ENCODE results near the gene ZBTB9.

Gene ZBTB9

GRCh38 chr6:33451606-33452005 is 2.8 kb upstream of the ZBTB9 start:
- H3K4me2 ChIP-seq (ENCODE audit: insufficient read depth, low read length), result no peak overlapping the region

GRCh38 chr6:33452496-33452895 is 1.9 kb upstream of the ZBTB9 start:
- ATAC-seq (ENCODE audit: insufficient read depth, low read depth), result no peak
- no peak for TF ChIP-seq EZH2 (IDR thresholded peaks at IDR 0.05; ENCODE audit: borderline replicate concordance, low read depth, low read length, severe bottlenecking)
- TF ChIP-seq, protein P1, sequence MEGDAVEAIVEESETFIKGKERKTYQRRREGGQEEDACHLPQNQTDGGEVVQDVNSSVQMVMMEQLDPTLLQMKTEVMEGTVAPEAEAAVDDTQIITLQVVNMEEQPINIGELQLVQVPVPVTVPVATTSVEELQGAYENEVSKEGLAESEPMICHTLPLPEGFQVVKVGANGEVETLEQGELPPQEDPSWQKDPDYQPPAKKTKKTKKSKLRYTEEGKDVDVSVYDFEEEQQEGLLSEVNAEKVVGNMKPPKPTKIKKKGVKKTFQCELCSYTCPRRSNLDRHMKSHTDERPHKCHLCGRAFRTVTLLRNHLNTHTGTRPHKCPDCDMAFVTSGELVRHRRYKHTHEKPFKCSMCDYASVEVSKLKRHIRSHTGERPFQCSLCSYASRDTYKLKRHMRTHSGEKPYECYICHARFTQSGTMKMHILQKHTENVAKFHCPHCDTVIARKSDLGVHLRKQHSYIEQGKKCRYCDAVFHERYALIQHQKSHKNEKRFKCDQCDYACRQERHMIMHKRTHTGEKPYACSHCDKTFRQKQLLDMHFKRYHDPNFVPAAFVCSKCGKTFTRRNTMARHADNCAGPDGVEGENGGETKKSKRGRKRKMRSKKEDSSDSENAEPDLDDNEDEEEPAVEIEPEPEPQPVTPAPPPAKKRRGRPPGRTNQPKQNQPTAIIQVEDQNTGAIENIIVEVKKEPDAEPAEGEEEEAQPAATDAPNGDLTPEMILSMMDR (IDR thresholded peaks at IDR 0.05; ENCODE audit: borderline replicate concordance, extremely low read depth, low read length, poor library complexity, severe bottlenecking), result no peak
- peaks cover 16% of the 10 kb centered on the region for H4K20me1 ChIP-seq (ENCODE audit: insufficient read depth, low read length)
- H3K9ac ChIP-seq (ENCODE audit: low read depth, low read length), result peak overlapping the region; percentile 73; the same call in 1 of the 2 replicates
- peaks cover 46% of the 10 kb centered on the region for H3K36me3 ChIP-seq (ENCODE audit: insufficient read depth, low read length)
- no peaks in the 10 kb centered on the region for H3K27me3 ChIP-seq (ENCODE audit: insufficient read depth, low read length, poor library complexity)
- peaks cover 27% of the 10 kb centered on the region for H3K79me2 ChIP-seq (ENCODE audit: insufficient read depth, low read length)
- H3K4me3 ChIP-seq (ENCODE audit: low read depth in 1 of 2, low read length in 2 of 2), result 0 out of 4 replicates have a peak overlapping the region, but pooled peaks of 1 of the 2 experiments have one; percentile 89
- no peaks in the 10 kb centered on the region for H3K9me3 ChIP-seq (ENCODE audit: insufficient read depth, low read length, severe bottlenecking)
- DNase-seq, result no peak
- no peak overlapping the region for H2AFZ ChIP-seq (ENCODE audit: low read depth, low read length)
- H3K4me1 ChIP-seq (ENCODE audit: insufficient read depth, low read length), result peaks cover 27% of the 10 kb centered on the region
- no peak overlapping the region for H3K27ac ChIP-seq (ENCODE audit: low read length)
- peak overlapping the region; percentile 99 for H3K4me2 ChIP-seq (ENCODE audit: insufficient read depth, low read length)

More at GRCh38 chr6:33451606-33452005, 2.8 kb upstream of the ZBTB9 start:
- H3K4me3 ChIP-seq (ENCODE audit: low read depth in 1 of 2, low read length in 2 of 2), result no peak overlapping the region
- no peak for DNase-seq
- peaks cover 49% of the 10 kb centered on the region for H3K36me3 ChIP-seq (ENCODE audit: insufficient read depth, low read length)
- TF ChIP-seq, protein P1 (IDR thresholded peaks at IDR 0.05; ENCODE audit: borderline replicate concordance, extremely low read depth, low read length, poor library complexity, severe bottlenecking), result no peak
- TF ChIP-seq EZH2 (IDR thresholded peaks at IDR 0.05; ENCODE audit: borderline replicate concordance, low read depth, low read length, severe bottlenecking), result no peak
- H3K79me2 ChIP-seq (ENCODE audit: insufficient read depth, low read length), result peaks cover 27% of the 10 kb centered on the region
- ATAC-seq (ENCODE audit: insufficient read depth, low read depth), result no peak
- H2AFZ ChIP-seq (ENCODE audit: low read depth, low read length), result no peak overlapping the region
- no peak overlapping the region for H3K27ac ChIP-seq (ENCODE audit: low read length)
- H3K27me3 ChIP-seq (ENCODE audit: insufficient read depth, low read length, poor library complexity), result no peaks in the 10 kb centered on the region
- H3K4me1 ChIP-seq (ENCODE audit: insufficient read depth, low read length), result peaks cover 27% of the 10 kb centered on the region
- H3K9ac ChIP-seq (ENCODE audit: low read depth, low read length), result no peak overlapping the region
- no peaks in the 10 kb centered on the region for H3K9me3 ChIP-seq (ENCODE audit: insufficient read depth, low read length, severe bottlenecking)
- H4K20me1 ChIP-seq (ENCODE audit: insufficient read depth, low read length), result peaks cover 10% of the 10 kb centered on the region

GRCh38 chr6:33453393-33454008 is 875 bp upstream of the ZBTB9 start:
- H3K4me2 ChIP-seq (ENCODE audit: insufficient read depth, low read length), result peak overlapping the region; percentile 99
- ATAC-seq (ENCODE audit: insufficient read depth, low read depth) (no peak), DNase-seq (no peak)
- H3K9me3 ChIP-seq (ENCODE audit: insufficient read depth, low read length, severe bottlenecking), result no peaks in the 10 kb centered on the region
- peak overlapping the region; percentile 77 to 89 for H3K4me3 ChIP-seq (ENCODE audit: low read depth in 1 of 2, low read length in 2 of 2)
- H2AFZ ChIP-seq (ENCODE audit: low read depth, low read length), result peak overlapping the region; percentile 94
- H3K27me3 ChIP-seq (ENCODE audit: insufficient read depth, low read length, poor library complexity), result no peaks in the 10 kb centered on the region
- TF ChIP-seq EZH2 (IDR thresholded peaks at IDR 0.05; ENCODE audit: borderline replicate concordance, low read depth, low read length, severe bottlenecking), result no peak
- TF ChIP-seq, protein P1 (IDR thresholded peaks at IDR 0.05; ENCODE audit: borderline replicate concordance, extremely low read depth, low read length, poor library complexity, severe bottlenecking), result no peak
- H3K36me3 ChIP-seq (ENCODE audit: insufficient read depth, low read length), result peaks cover 36% of the 10 kb centered on the region
- peaks cover 27% of the 10 kb centered on the region for H3K4me1 ChIP-seq (ENCODE audit: insufficient read depth, low read length)
- H4K20me1 ChIP-seq (ENCODE audit: insufficient read depth, low read length), result peaks cover 16% of the 10 kb centered on the region
- peaks cover 27% of the 10 kb centered on the region for H3K79me2 ChIP-seq (ENCODE audit: insufficient read depth, low read length)
- peak overlapping the region; percentile 75 for H3K27ac ChIP-seq (ENCODE audit: low read length)
- H3K9ac ChIP-seq (ENCODE audit: low read depth, low read length), result peak overlapping the region; percentile 73

Measured in DND-41 (cell line).